HepG2 (cell line): ENCODE measurements around the gene RBM44. TPM values are rescaled to one million over a fixed set of nuclear protein-coding genes. Genes with fewer than 3 reads are reported as not detected.

Experiments used
- CENPT ChIP-seq: sonication (generic); formaldehyde crosslinking; IDR thresholded peaks from 2 replicates; pipeline ENCODE4 v1.8.0; 2022; ENCODE audit warnings: low read depth, mild to moderate bottlenecking, moderate library complexity, missing genetic modification reagents
- CERS6 ChIP-seq: sonication (generic); formaldehyde crosslinking; IDR thresholded peaks from 2 replicates; pipeline ENCODE4 v1.5.0; 2020; ENCODE audit warnings: missing genetic modification reagents
- DR1 ChIP-seq: sonication (generic); formaldehyde crosslinking; IDR thresholded peaks from 2 replicates; pipeline ENCODE4 v1.8.0; 2021; ENCODE audit warnings: mild to moderate bottlenecking, missing genetic modification reagents, inconsistent platforms
- GPN1 ChIP-seq: sonication (generic); formaldehyde crosslinking; IDR thresholded peaks from 2 replicates; pipeline ENCODE4 v1.5.1; 2020; ENCODE audit warnings: missing genetic modification reagents, borderline replicate concordance
- PBX2 ChIP-seq: IDR thresholded peaks from 2 replicates; pipeline ENCODE4 v1.6.1; 2016; ENCODE audit warnings: control low read depth
- PCBP1 ChIP-seq: fragments of 200-400 bp; formaldehyde crosslinking; IDR thresholded peaks from 2 replicates; pipeline ENCODE4 v1.6.1; 2017; ENCODE audit warnings: mild to moderate bottlenecking, low read depth, low read length, borderline replicate concordance
- PHF8 ChIP-seq: sonication (generic); formaldehyde crosslinking; IDR thresholded peaks from 2 replicates; pipeline ENCODE4 v1.5.0; 2020; ENCODE audit warnings: missing genetic modification reagents
- TCF7 ChIP-seq: sonication (generic); IDR thresholded peaks from 2 replicates; pipeline ENCODE4 v1.6.1; 2016; ENCODE audit warnings: antibody characterized with exemption, low read depth
- ZNF17 ChIP-seq: sonication (generic); formaldehyde crosslinking; IDR thresholded peaks from 2 replicates; pipeline ENCODE4 v1.5.0; 2020; ENCODE audit warnings: mild to moderate bottlenecking, missing genetic modification reagents
- ZNF441 ChIP-seq: sonication (generic); formaldehyde crosslinking; IDR thresholded peaks from 2 replicates; pipeline ENCODE4 v1.7.0; 2021; ENCODE audit warnings: missing genetic modification reagents, borderline replicate concordance
- ZNF652 ChIP-seq: IDR thresholded peaks from 2 replicates; pipeline ENCODE4 v1.6.1; 2016; ENCODE audit warnings: low read depth, borderline replicate concordance
- ZNF749 ChIP-seq: sonication (generic); formaldehyde crosslinking; IDR thresholded peaks from 2 replicates; pipeline ENCODE4 v1.8.0; 2022; ENCODE audit warnings: mild to moderate bottlenecking, missing genetic modification reagents, moderate library complexity, borderline replicate concordance
- ZZZ3 ChIP-seq: sonication (generic); formaldehyde crosslinking; IDR thresholded peaks from 2 replicates; pipeline ENCODE4 v1.4.0; 2020; ENCODE audit warnings: missing genetic modification reagents, mild to moderate bottlenecking, borderline replicate concordance
- polyA plus RNA-seq, 8 experiments: library from polyadenylated mRNA; depleted of rRNA in 3 of 8; stranded (reverse) in 7 of 8; unstranded in 1 of 8; fragments of >200 nt; fragmentation: Illumina TruSeq in 4 of 8; extraction: Trizol in 4 of 8; gene quantifications; 2 replicates each; pipeline versions ENCODE4 v1.2.1 to v1.2.3, GENCODE V29; 2011 to 2016; ENCODE audit warnings: low read depth in 4 of 8, missing spikeins in 1 of 8, mixed read lengths in 1 of 8; ENCODE audit not compliant: insufficient read depth in 1 of 8
- total RNA-seq, 5 experiments: library from RNA; depleted of rRNA; stranded (reverse); fragments of >200 nt; fragmentation: Illumina TruSeq; extraction: Trizol; gene quantifications; 2 replicates each; pipeline ENCODE4 v1.2.3, GENCODE V29; 2016; ENCODE audit warnings: low read depth in 1 of 5
- TF ChIP-seq, protein P1 (sequence below): sonication (generic); formaldehyde crosslinking; IDR thresholded peaks from 2 replicates; pipeline ENCODE4 v1.5.0; 2020; ENCODE audit warnings: missing genetic modification reagents, mild to moderate bottlenecking, borderline replicate concordance
- TF ChIP-seq, protein P2 (sequence below): sonication (generic); formaldehyde crosslinking; IDR thresholded peaks from 2 replicates; pipeline ENCODE4 v1.4.0; 2020; ENCODE audit warnings: mild to moderate bottlenecking, missing genetic modification reagents
- TF ChIP-seq, protein P3 (sequence below): IDR thresholded peaks from 2 replicates; pipeline ENCODE4 v1.6.1; 2016; ENCODE audit warnings: mild to moderate bottlenecking, missing biosample characterization, missing genetic modification reagents

RBM44 gene
- total and polyA plus RNA-seq, 2 of the 13 experiments (the other 11 are each of a cell fraction or from before 2014, with no cell fraction given): 0.13 to 0.50 TPM

GRCh38 chr2:237774811-237775553 lies 23.6 kb upstream of the RBM44 start (continued):
- TF ChIP-seq ZNF441 (CRISPR knock-in tag): no peak
- TF ChIP-seq, protein P1, sequence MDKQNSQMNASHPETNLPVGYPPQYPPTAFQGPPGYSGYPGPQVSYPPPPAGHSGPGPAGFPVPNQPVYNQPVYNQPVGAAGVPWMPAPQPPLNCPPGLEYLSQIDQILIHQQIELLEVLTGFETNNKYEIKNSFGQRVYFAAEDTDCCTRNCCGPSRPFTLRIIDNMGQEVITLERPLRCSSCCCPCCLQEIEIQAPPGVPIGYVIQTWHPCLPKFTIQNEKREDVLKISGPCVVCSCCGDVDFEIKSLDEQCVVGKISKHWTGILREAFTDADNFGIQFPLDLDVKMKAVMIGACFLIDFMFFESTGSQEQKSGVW (CRISPR knock-in tag): no peak
- TF ChIP-seq, protein P2, sequence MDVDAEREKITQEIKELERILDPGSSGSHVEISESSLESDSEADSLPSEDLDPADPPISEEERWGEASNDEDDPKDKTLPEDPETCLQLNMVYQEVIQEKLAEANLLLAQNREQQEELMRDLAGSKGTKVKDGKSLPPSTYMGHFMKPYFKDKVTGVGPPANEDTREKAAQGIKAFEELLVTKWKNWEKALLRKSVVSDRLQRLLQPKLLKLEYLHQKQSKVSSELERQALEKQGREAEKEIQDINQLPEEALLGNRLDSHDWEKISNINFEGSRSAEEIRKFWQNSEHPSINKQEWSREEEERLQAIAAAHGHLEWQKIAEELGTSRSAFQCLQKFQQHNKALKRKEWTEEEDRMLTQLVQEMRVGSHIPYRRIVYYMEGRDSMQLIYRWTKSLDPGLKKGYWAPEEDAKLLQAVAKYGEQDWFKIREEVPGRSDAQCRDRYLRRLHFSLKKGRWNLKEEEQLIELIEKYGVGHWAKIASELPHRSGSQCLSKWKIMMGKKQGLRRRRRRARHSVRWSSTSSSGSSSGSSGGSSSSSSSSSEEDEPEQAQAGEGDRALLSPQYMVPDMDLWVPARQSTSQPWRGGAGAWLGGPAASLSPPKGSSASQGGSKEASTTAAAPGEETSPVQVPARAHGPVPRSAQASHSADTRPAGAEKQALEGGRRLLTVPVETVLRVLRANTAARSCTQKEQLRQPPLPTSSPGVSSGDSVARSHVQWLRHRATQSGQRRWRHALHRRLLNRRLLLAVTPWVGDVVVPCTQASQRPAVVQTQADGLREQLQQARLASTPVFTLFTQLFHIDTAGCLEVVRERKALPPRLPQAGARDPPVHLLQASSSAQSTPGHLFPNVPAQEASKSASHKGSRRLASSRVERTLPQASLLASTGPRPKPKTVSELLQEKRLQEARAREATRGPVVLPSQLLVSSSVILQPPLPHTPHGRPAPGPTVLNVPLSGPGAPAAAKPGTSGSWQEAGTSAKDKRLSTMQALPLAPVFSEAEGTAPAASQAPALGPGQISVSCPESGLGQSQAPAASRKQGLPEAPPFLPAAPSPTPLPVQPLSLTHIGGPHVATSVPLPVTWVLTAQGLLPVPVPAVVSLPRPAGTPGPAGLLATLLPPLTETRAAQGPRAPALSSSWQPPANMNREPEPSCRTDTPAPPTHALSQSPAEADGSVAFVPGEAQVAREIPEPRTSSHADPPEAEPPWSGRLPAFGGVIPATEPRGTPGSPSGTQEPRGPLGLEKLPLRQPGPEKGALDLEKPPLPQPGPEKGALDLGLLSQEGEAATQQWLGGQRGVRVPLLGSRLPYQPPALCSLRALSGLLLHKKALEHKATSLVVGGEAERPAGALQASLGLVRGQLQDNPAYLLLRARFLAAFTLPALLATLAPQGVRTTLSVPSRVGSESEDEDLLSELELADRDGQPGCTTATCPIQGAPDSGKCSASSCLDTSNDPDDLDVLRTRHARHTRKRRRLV: no peak
- TF ChIP-seq GPN1: no peak
- TF ChIP-seq, protein P3, sequence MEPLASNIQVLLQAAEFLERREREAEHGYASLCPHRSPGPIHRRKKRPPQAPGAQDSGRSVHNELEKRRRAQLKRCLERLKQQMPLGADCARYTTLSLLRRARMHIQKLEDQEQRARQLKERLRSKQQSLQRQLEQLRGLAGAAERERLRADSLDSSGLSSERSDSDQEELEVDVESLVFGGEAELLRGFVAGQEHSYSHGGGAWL (CRISPR knock-in tag): no peak
- TF ChIP-seq ZNF749 (CRISPR knock-in tag): no peak
- no peak for TF ChIP-seq PCBP1
- no peak for TF ChIP-seq PBX2
- TF ChIP-seq PHF8 (CRISPR knock-in tag): peak; percentile 47; the same call in 1 of the 2 replicates
- no peak for TF ChIP-seq ZNF17 (CRISPR knock-in tag)
- no peak for TF ChIP-seq ZZZ3 (CRISPR knock-in tag)
- TF ChIP-seq DR1 (CRISPR knock-in tag): 0 out of 2 replicates have a peak, but pooled peaks have one; percentile 36
- TF ChIP-seq TCF7: no peak
- TF ChIP-seq CERS6 (CRISPR knock-in tag): no peak
- no peak for TF ChIP-seq CENPT (CRISPR knock-in tag)
- TF ChIP-seq ZNF652 (CRISPR knock-in tag): peak; percentile 94
